Kidney (tissue), 14 donors: ENCODE data around the gene SLC22A17. TPM values are rescaled to one million over a fixed set of nuclear protein-coding genes. Genes with fewer than 3 reads are reported as not detected.

Experiments used
- DNase-seq, 5 donors: peaks; one replicate each; pipeline ENCODE4 v3.0.0-alpha.2; 2013 to 2020
- FAIRE-seq: peaks from 2 replicates; lab custom pipeline; 2012; peaks lifted over from hg19 to GRCh38; lab: Jason Lieb, UNC
- H3K27ac ChIP-seq, 2 donors: one replicate each; pipeline ENCODE4 v1.7.0; 2013; ENCODE audit warnings: low read depth in 2 of 2, low read length in 2 of 2, inconsistent platforms in 1 of 2
- H3K27me3 ChIP-seq: one replicate; pipeline ENCODE4 v1.7.1; 2013; ENCODE audit warnings: low read length, inconsistent platforms; ENCODE audit not compliant: control insufficient read depth, insufficient read depth
- H3K36me3 ChIP-seq, 3 donors: one replicate each; pipeline versions ENCODE4 v1.7.0 to v1.7.1; 2013; ENCODE audit warnings: low read length in 3 of 3, control low read depth in 1 of 3, inconsistent platforms in 1 of 3; ENCODE audit not compliant: insufficient read depth in 3 of 3, control insufficient read depth in 2 of 3
- H3K4me1 ChIP-seq, 3 donors: one replicate each; pipeline versions ENCODE4 v1.7.0 to v1.7.1; 2013; ENCODE audit warnings: low read length in 3 of 3, inconsistent platforms in 1 of 3, low read depth in 1 of 3; ENCODE audit not compliant: control insufficient read depth in 2 of 3, insufficient read depth in 2 of 3
- H3K4me3 ChIP-seq, 3 donors: one replicate each; pipeline versions ENCODE4 v1.7.0 to v1.8.1; 2013; ENCODE audit warnings: low read length in 3 of 3, control low read depth in 1 of 3, inconsistent platforms in 1 of 3
- H3K9ac ChIP-seq, 3 donors: one replicate each; pipeline versions ENCODE4 v1.7.0 to v1.7.1; 2013; ENCODE audit warnings: low read length in 3 of 3, control low read depth in 1 of 3, inconsistent platforms in 1 of 3
- H3K9me3 ChIP-seq, 3 donors: one replicate each; pipeline versions ENCODE4 v1.7.0 to v1.7.1; 2013; ENCODE audit warnings: low read length in 3 of 3, control low read depth in 1 of 3, inconsistent platforms in 1 of 3; ENCODE audit not compliant: control insufficient read depth in 2 of 3, insufficient read depth in 1 of 3
- CTCF ChIP-seq: IDR thresholded peaks from 3 replicates; pipeline ENCODE4 v1.5.1; 2012; ENCODE audit warnings: mild to moderate bottlenecking, moderate library complexity, borderline replicate concordance; ENCODE audit not compliant: insufficient read depth; ENCODE audit errors: extremely low read depth
- intact Hi-C: fragments of 100-400 bp; cut with DNase I; formaldehyde crosslinking; loops from one replicate; pipeline ENCODE4 v1.11.1; 2022
- polyA plus RNA-seq: library from polyadenylated mRNA; stranded (reverse); fragments of 350-450 nt; fragmentation: Illumina TruSeq; extraction: RNeasy Lipid Tissue Mini Kit (QIAGEN cat#74804); gene quantifications from one replicate; pipeline ENCODE4 v1.2.3, GENCODE V29; 2014; ENCODE audit warnings: low read depth, low replicate concordance; ENCODE audit not compliant: insufficient read depth
- total RNA-seq: library from RNA; stranded (reverse); fragmentation: NEBNext Ultra II Directional; extraction: Animal tissue kit (Norgen Biotek cat#: 25700); gene quantifications from one replicate; pipeline ENCODE4 v1.2.1, GENCODE V29; 2021
- donor health status: control.
- donor health status: control.
- donor health status: control.
- donor health status: control.
- donor health status: control.
- donor health status: DM: yes; HTN: yes; CAD: no.
- donor health status: Normal renal cell carcinoma (clear cell type).

SLC22A17 gene
- total and polyA plus RNA-seq, 2 donors from 2014 or later = 35.3 to 61.2 TPM

- Histone ChIP-seq H3K4me1 (no peaks in the 10 kb centered on the region), H3K4me3 (no peak overlapping the region), H3K36me3 (no peaks in the 10 kb centered on the region), H3K9me3 (no peaks in the 10 kb centered on the region), H3K9ac (no peak overlapping the region), H3K27ac (no peak overlapping the region), H3K27me3 (no peaks in the 10 kb centered on the region)
- no peak for TF ChIP-seq CTCF
- FAIRE-seq (no peak), DNase-seq (no peak)
- intact Hi-C loops = no loop called here
These were observed 29.2 kb upstream of the SLC22A17 start for GRCh38 chr14:23381871-23382270.

GRCh38 chr14:23380976-23381375, 28.3 kb upstream of the SLC22A17 start:
- Histone ChIP-seq H3K4me1 (no peaks in the 10 kb centered on the region), H3K27ac (no peak overlapping the region), H3K36me3 (no peaks in the 10 kb centered on the region), H3K9ac (no peak overlapping the region), H3K9me3 (no peaks in the 10 kb centered on the region), H3K27me3 (no peaks in the 10 kb centered on the region), H3K4me3 (no peak overlapping the region)
- DNase-seq (peak in 1 of 5 donors; percentile 55), FAIRE-seq (no peak)
- no peak for TF ChIP-seq CTCF
- intact Hi-C loops = no loop called here

GRCh38 chr14:23380197-23380914, 27.7 kb upstream of the SLC22A17 start:
- intact Hi-C loops = no loop called here
- no peaks in the 10 kb centered on the region for H3K9me3 ChIP-seq
- DNase-seq (peak in 1 of 5 donors; percentile 60), FAIRE-seq (no peak)
- H3K4me3 ChIP-seq = no peak overlapping the region
- TF ChIP-seq CTCF = no peak
- no peak overlapping the region for H3K27ac ChIP-seq
- no peaks in the 10 kb centered on the region for H3K36me3 ChIP-seq
- no peak overlapping the region for H3K9ac ChIP-seq
- H3K4me1 ChIP-seq = no peaks in the 10 kb centered on the region
- no peaks in the 10 kb centered on the region for H3K27me3 ChIP-seq
